HL-60 (cell line): ENCODE data around the gene CARD19.
"Not testable (repeated sequence)": the region's sequence is repeated elsewhere in the genome, so short reads cannot be mapped to it uniquely, and the experiment has no call there.

Experiments used
- DNase-seq, 2 experiments: peaks; one replicate each; pipeline ENCODE4 v3.0.0-alpha.2; 2010 to 2020; ENCODE audit warnings: low read depth in 1 of 2, low spot score in 1 of 2
- H3K27ac ChIP-seq: fragments of 250-450 bp; sonication (Bioruptor Pico); replicated peaks from 2 replicates; pipeline ENCODE4 v1.5.1; 2020; ENCODE audit warnings: mild to moderate bottlenecking, moderate library complexity
- H3K27me3 ChIP-seq: fragments of 250-450 bp; sonication (Bioruptor Pico); 2 replicates; pipeline ENCODE4 v1.5.1; 2021; ENCODE audit warnings: mild to moderate bottlenecking, moderate library complexity; ENCODE audit not compliant: insufficient read depth, poor library complexity, severe bottlenecking
- H3K4me3 ChIP-seq: replicated peaks from 2 replicates; pipeline ENCODE4 v1.5.1; 2011; ENCODE audit warnings: mild to moderate bottlenecking, control low read depth, low read length; ENCODE audit not compliant: insufficient read depth
- CTCF ChIP-seq: IDR thresholded peaks from one replicate; pipeline ENCODE4 v1.5.1; 2011; ENCODE audit warnings: low read length, control low read depth, inconsistent platforms; ENCODE audit not compliant: insufficient read depth
- GABPA ChIP-seq: IDR thresholded peaks from 2 replicates; pipeline ENCODE4 v1.6.1; 2012; ENCODE audit warnings: low read depth
- POLR2AphosphoS5 ChIP-seq: IDR thresholded peaks from 2 replicates; pipeline ENCODE4 v1.6.1; 2012; ENCODE audit warnings: low read depth
- REST ChIP-seq: IDR thresholded peaks from 2 replicates; pipeline ENCODE4 v1.6.1; 2012; ENCODE audit warnings: low read depth; ENCODE audit not compliant: insufficient replicate concordance
- SPI1 ChIP-seq: IDR thresholded peaks from 2 replicates; pipeline ENCODE4 v1.6.1; 2012; ENCODE audit warnings: low read depth, mild to moderate bottlenecking, borderline replicate concordance

The CARD19 gene

GRCh38 chr9:93114169-93114983, 18.4 kb downstream of the CARD19 start:
- Histone ChIP-seq H3K4me3 (no peak overlapping the region), H3K27me3 (no peaks in the 10 kb centered on the region), H3K27ac (peak overlapping the region; percentile 81)
- DNase-seq, result peak in 1 of 2 experiments; percentile 58
- TF ChIP-seq POLR2AphosphoS5 (0 out of 2 replicates have a peak, but pooled peaks have one; percentile 23), SPI1 (no peak)

- DNase-seq, result no peak
- Histone ChIP-seq H3K4me3 (no peak overlapping the region), H3K27me3 (no peaks in the 10 kb centered on the region), H3K27ac (peak overlapping the region; percentile 81)
- no peak for TF ChIP-seq GABPA
- no peak for TF ChIP-seq REST
- no peak for TF ChIP-seq SPI1
- no peak for TF ChIP-seq POLR2AphosphoS5
Measured at GRCh38 chr9:93114984-93115335, 18.9 kb downstream of the CARD19 start.

GRCh38 chr9:93115486-93116071, 19.6 kb downstream of the CARD19 start:
- Histone ChIP-seq H3K27me3 (no peaks in the 10 kb centered on the region), H3K4me3 (no peak overlapping the region), H3K27ac (no peak overlapping the region; the same call in 1 of the 2 replicates)
- TF ChIP-seq GABPA (no peak), CTCF (no peak), SPI1 (no peak), REST (no peak), POLR2AphosphoS5 (no peak)
- DNase-seq, result no peak

GRCh38 chr9:93116072-93116961, 20.3 kb downstream of the CARD19 start:
- DNase-seq, result peak; percentile 83 to 93
- H3K27me3 ChIP-seq, result no peaks in the 10 kb centered on the region
- TF ChIP-seq REST, result no peak
- no peak overlapping the region for H3K4me3 ChIP-seq
- peak overlapping the region; percentile 70 for H3K27ac ChIP-seq

- not testable (repeated sequence) for H3K4me3 ChIP-seq, DNase-seq
Measured at GRCh38 chr9:93117521-93117920, 21.5 kb downstream of the CARD19 start.

More at GRCh38 chr9:93117521-93117920, 21.5 kb downstream of the CARD19 start:
- not testable (repeated sequence) for H3K27ac ChIP-seq, H3K27me3 ChIP-seq
